Adrenal gland (tissue), 12 donors: Measurements from ENCODE around the gene SMIM15. TPM values are rescaled to one million over a fixed set of nuclear protein-coding genes. Genes with fewer than 3 reads are reported as not detected.
"Not testable (repeated sequence)": the region's sequence is repeated elsewhere in the genome, so short reads cannot be mapped to it uniquely, and the experiment has no call there.

Experiments used
- DNase-seq, 7 donors: peaks; one replicate each; pipeline ENCODE4 v3.0.0-alpha.2; 2019 to 2020
- H3K27ac ChIP-seq, 5 donors: fragments of 200-600 bp; sonication (generic) in 4 of 5; 1 replicate in 3 of 5; 2 replicates in 2 of 5; pipeline versions ENCODE4 v1.5.1 to v1.8.0; 2016 to 2020; ENCODE audit warnings: mild to moderate bottlenecking in 1 of 5
- H3K27me3 ChIP-seq: fragments of 200-600 bp; 2 replicates; pipeline ENCODE4 v1.8.0; 2021
- H3K36me3 ChIP-seq, 2 donors: fragments of 200-600 bp; replicated peaks in 1 of 2; 1 replicate in 1 of 2; 2 replicates in 1 of 2; pipeline versions ENCODE4 v1.5.1 to v1.8.0; 2018 to 2022
- H3K4me1 ChIP-seq, 2 donors: fragments of 200-600 bp; replicated peaks in 1 of 2; 1 replicate in 1 of 2; 2 replicates in 1 of 2; pipeline versions ENCODE4 v1.5.1 to v1.8.0; 2018 to 2021
- H3K4me3 ChIP-seq, 4 donors: fragments of 200-600 bp; sonication (generic) in 3 of 4; one replicate each; pipeline ENCODE4 v1.5.1; 2016 to 2018
- H3K9me3 ChIP-seq, 3 donors: fragments of 200-600 bp; sonication (generic) in 1 of 3; replicated peaks in 1 of 3; 1 replicate in 2 of 3; 2 replicates in 1 of 3; pipeline versions ENCODE4 v1.5.1 to v1.8.0; 2016 to 2021
- POLR2A ChIP-seq, 2 donors: fragments of 450-650 bp; IDR thresholded peaks; one replicate each; pipeline ENCODE4 v1.6.1; 2017; ENCODE audit warnings: antibody characterized with exemption in 2 of 2, mild to moderate bottlenecking in 2 of 2, moderate library complexity in 1 of 2
- WGBS, 4 donors: extraction: QIAGEN DNeasy Blood & Tissue Kit in 2 of 4; methylation state at CpG; one replicate each; pipeline versions ENCODE4 v1.1.5 to v1.1.7; 2013 to 2017; 5-methylcytosine and 5-hydroxymethylcytosine counted together
- intact Hi-C, 2 donors: fragments of 100-400 bp; cut with DNase I; formaldehyde crosslinking; loops; one replicate each; pipeline versions ENCODE4 v1.14.1 to v1.15.0; 2022 to 2023
- polyA plus RNA-seq, 3 donors: library from polyadenylated mRNA; stranded (reverse); fragments of 200-250 nt in 2 of 3; fragments of 350-450 nt in 1 of 3; fragmentation: Illumina TruSeq in 1 of 3; extraction: RNeasy Lipid Tissue Mini Kit (QIAGEN cat#74804) in 1 of 3; gene quantifications; one replicate each; pipeline ENCODE4 v1.2.3, GENCODE V29; 2013 to 2014
- total RNA-seq, 9 donors: library from RNA; depleted of rRNA in 4 of 9; stranded (reverse); fragments of >200 nt in 4 of 9; fragments of 120-200 nt in 1 of 9; fragmentation: NEBNext Ultra II Directional in 1 of 9; extraction: Animal tissue kit (Norgen Biotek cat#: 25700) in 1 of 9; gene quantifications; one replicate each; pipeline versions ENCODE4 v1.1.0 to v1.2.4, GENCODE V29; 2013 to 2023
- TF ChIP-seq, protein P1 (sequence below), 6 experiments: fragments of 450-650 bp in 4 of 6; fragments of 200-600 bp in 2 of 6; sonication (generic) in 1 of 6; IDR thresholded peaks; 1 replicate in 5 of 6; 2 replicates in 1 of 6; pipeline versions ENCODE4 v1.5.1 to v1.8.0; 2016 to 2021; ENCODE audit warnings: antibody characterized with exemption in 6 of 6, mild to moderate bottlenecking in 2 of 6, moderate library complexity in 1 of 6
- donor health status: healthy with polysubstance abuse.
- donor health status: Bipolar disorder and iron deficiency.
- donor health status: DM: yes; HTN: yes; CAD: no.
- donor health status: DM: no; HTN: no; CAD: no.
- donor health status: DM: no; HTN: no; CAD: no.
- donor health status: DM: yes; HTN: yes; CAD: no.

The SMIM15 gene
- total and polyA plus RNA-seq, 12 donors: 19.1 to 83.9 (median 50.3) TPM

DNA sequence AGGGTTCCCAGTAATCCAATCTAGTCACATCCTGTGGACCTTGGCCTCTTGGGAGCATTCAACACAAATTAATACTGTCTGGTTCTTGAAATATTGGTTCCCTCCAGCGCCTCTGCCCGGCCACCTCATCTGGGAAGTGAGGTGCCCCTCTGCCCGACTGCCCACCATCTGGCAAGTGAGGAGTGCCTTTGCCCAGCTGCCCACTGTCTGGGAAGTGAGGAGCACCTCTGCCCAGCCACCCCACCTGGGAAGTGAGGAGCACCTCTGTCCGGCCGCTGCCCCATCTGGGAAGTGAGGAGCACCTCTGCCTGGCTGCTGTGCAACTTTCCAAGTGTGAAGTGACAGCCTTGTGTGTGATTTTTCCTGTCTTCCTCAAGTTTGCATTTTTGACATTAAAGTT lies 42.7 kb upstream of the SMIM15 start:
- 78 to 91% (median 86%) methylated on average over 5 of the region's 5 CpGs for WGBS, 4 donors
- H3K4me1 ChIP-seq: no peaks in the 10 kb centered on the region
- H3K36me3 ChIP-seq: no peaks in the 10 kb centered on the region
- H3K4me3 ChIP-seq: no peak overlapping the region
- TF ChIP-seq POLR2A (IDR thresholded peaks at IDR 0.05): no peak
- TF ChIP-seq, protein P1, sequence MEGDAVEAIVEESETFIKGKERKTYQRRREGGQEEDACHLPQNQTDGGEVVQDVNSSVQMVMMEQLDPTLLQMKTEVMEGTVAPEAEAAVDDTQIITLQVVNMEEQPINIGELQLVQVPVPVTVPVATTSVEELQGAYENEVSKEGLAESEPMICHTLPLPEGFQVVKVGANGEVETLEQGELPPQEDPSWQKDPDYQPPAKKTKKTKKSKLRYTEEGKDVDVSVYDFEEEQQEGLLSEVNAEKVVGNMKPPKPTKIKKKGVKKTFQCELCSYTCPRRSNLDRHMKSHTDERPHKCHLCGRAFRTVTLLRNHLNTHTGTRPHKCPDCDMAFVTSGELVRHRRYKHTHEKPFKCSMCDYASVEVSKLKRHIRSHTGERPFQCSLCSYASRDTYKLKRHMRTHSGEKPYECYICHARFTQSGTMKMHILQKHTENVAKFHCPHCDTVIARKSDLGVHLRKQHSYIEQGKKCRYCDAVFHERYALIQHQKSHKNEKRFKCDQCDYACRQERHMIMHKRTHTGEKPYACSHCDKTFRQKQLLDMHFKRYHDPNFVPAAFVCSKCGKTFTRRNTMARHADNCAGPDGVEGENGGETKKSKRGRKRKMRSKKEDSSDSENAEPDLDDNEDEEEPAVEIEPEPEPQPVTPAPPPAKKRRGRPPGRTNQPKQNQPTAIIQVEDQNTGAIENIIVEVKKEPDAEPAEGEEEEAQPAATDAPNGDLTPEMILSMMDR (IDR thresholded peaks at IDR 0.05): no peak
- no peak for DNase-seq
- H3K27ac ChIP-seq: no peak overlapping the region
- peaks cover 0 to 5% (median 0%) of the 10 kb centered on the region in 3 donors for H3K9me3 ChIP-seq
- no peaks in the 10 kb centered on the region for H3K27me3 ChIP-seq
- intact Hi-C loops: no loop called here

DNA sequence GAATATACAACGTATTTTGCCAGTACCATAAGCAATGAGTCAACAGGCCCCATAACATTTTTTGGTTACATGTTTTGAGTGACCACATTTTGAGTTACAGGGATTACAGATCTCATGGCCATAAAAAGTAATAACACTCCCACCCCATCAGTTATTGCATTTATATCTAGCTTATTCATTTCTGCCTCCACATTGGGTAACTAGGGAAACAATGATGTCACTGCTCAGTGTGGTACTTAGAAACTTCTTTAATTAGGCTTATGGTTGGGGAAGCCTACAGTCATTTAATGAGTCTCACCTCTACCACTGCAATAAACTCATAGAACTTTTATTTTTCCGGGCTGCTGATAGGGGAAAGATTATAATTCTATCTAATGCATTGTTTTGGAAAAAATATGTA lies 39.9 kb upstream of the SMIM15 start:
- Histone ChIP-seq H3K9me3 (no peaks in the 10 kb centered on the region), H3K36me3 (no peaks in the 10 kb centered on the region), H3K4me1 (no peaks in the 10 kb centered on the region), H3K27ac (no peak overlapping the region), H3K4me3 (no peak overlapping the region), H3K27me3 (no peaks in the 10 kb centered on the region)
- intact Hi-C loops: no loop called here
- DNase-seq: no peak
- 75 to 87% (median 85%) methylated on average over 2 of the region's 2 CpGs for WGBS, 4 donors
- TF ChIP-seq POLR2A (IDR thresholded peaks at IDR 0.05): no peak
- TF ChIP-seq, protein P1 (IDR thresholded peaks at IDR 0.05): no peak

DNA sequence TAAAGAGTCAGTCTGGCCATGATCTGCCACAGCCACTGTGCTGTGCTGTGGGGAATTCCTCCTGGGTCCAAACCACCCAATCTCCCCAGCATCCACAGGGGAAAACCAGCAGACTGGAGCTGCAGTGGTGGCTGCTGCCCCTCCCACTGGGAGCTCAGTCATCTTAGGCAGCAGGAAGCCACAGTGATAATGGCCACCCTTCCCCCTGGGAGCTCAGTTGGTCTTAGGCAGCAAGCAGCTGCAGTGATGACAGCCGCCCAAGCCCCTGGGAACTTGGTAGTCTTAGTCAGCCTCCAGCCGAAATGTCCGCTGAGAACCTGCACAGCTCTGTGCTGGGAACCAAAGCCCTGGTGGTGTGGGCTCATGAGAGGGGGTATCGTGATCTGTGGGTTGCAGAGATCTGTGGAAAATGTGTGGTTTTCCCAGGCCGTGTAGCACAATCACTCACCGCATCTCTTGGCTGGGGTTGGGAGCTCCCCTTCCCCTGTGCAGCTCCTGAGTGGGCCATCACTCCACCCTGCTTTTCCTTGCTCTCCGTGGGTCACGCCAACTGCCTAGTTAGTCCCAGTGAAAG lies 38.4 kb upstream of the SMIM15 start:
- WGBS, 4 donors: 82 to 100% (median 90%) methylated on average over 2 to 8 of the region's 8 CpGs
- Histone ChIP-seq H3K4me1 (no peaks in the 10 kb centered on the region), H3K36me3 (no peaks in the 10 kb centered on the region), H3K9me3 (no peaks in the 10 kb centered on the region), H3K27ac (no peak overlapping the region), H3K4me3 (no peak overlapping the region), H3K27me3 (no peaks in the 10 kb centered on the region)
- intact Hi-C loops: no loop called here
- DNase-seq: no peak
- TF ChIP-seq, protein P1 (IDR thresholded peaks at IDR 0.05): no peak
- TF ChIP-seq POLR2A (IDR thresholded peaks at IDR 0.05): no peak

DNA sequence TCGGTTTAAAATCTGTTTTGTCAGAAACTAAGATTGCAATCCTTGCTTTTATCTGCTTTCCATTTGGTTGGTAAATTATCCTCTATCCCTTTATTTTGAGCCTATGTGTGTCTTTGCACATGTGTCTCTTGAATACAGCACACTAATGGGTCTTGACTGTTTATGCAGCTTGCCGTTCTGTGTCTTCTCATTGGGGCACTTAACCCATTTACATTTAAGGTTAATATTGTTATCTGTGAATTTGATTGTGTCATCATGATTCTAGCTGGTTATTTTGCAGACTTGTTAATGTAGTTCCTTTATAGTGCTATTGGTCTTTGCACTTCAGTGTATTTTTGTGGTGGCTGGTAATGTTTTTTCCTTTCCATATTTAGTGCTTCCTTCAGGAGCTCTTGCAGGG lies 36.3 kb upstream of the SMIM15 start:
- TF ChIP-seq POLR2A (IDR thresholded peaks at IDR 0.05): no peak
- TF ChIP-seq, protein P1 (IDR thresholded peaks at IDR 0.05): no peak
- WGBS, 4 donors: 86 to 98% (median 90%) methylated on average over 2 of the region's 2 CpGs
- intact Hi-C loops: no loop called here
- no peak overlapping the region for H3K27ac ChIP-seq
- H3K27me3 ChIP-seq: no peaks in the 10 kb centered on the region
- no peak for DNase-seq
- no peaks in the 10 kb centered on the region for H3K9me3 ChIP-seq
- H3K4me1 ChIP-seq: no peaks in the 10 kb centered on the region
- no peaks in the 10 kb centered on the region for H3K36me3 ChIP-seq
- no peak overlapping the region for H3K4me3 ChIP-seq

DNA sequence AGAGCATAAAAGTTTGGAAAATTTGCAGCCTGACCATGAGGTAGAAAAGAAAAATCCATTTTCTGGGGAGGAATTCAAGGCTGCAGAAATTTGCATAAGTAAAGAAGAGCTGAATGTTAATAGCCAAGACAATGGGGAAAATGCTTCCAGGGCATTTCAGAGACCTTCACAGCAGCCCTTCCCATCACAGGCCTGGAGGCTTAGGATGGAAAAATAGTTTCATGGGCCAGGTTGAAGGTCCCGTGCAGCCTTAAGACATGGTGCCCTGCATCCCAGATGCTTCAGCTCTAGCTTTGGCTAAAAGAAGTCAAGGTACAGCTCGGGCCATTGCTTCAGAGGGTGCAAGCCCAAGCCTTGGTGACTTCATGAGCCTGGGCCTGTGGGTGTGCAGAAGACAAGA lies 25.6 kb upstream of the SMIM15 start:
- intact Hi-C loops: not testable (repeated sequence)
- 83 to 100% (median 96%) methylated on average over 2 of the region's 2 CpGs for WGBS, 4 donors

DNA sequence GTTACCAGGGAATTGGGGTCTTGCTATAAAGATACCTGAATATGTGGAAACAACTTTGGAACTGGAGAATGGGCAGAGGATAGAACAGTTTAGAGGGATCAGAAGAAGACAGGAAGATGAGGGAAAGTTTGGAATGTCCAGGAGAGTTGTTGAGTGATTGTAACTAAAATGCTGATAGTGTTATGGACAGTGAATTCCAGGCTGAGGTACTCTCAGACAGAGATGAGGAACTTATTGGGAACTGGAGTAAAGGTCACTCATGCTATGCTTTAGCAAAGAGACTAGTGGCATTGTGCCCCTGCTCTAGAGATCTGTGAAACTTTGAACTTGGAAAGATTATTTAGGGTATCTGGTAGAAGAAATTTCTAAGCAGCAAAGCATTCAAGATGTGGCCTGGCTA lies 25.1 kb upstream of the SMIM15 start:
- H3K4me3 ChIP-seq, H3K27ac ChIP-seq, DNase-seq, intact Hi-C loops, H3K36me3 ChIP-seq, H3K27me3 ChIP-seq, H3K4me1 ChIP-seq, H3K9me3 ChIP-seq: not testable (repeated sequence)

More for the DNA sequence above, 25.6 kb upstream of the SMIM15 start:
- H3K27me3 ChIP-seq, H3K9me3 ChIP-seq, H3K27ac ChIP-seq, H3K4me3 ChIP-seq, DNase-seq, H3K36me3 ChIP-seq, H3K4me1 ChIP-seq: not testable (repeated sequence)
